Left colon (tissue), 2 donors: ENCODE data around the gene FAT4. TPM values are rescaled to one million over a fixed set of nuclear protein-coding genes. Genes with fewer than 3 reads are reported as not detected.

ENCODE experiments used
- ATAC-seq: fragments of 200-7000 bp; cut with Tn5 transposase; one replicate; pipeline ENCODE4 v1.9.1; 2020; ENCODE audit warnings: mild to moderate bottlenecking, moderate library complexity
- DNase-seq, 2 donors: peaks; one replicate each; pipeline ENCODE4 v3.0.0-alpha.2; 2020
- intact Hi-C, 2 donors: fragments of 100-400 bp; cut with DNase I in 1 of 2; cut with micrococcal nuclease in 1 of 2; formaldehyde crosslinking; loops; one replicate each; pipeline versions ENCODE4 v1.11.2 to v1.14.0; 2022; cut with DNase I, micrococcal nuclease
- total RNA-seq, 2 donors: library from RNA; stranded (reverse); fragmentation: NEBNext Ultra II Directional; extraction: Animal tissue kit (Norgen Biotek cat#: 25700); gene quantifications; one replicate each; pipeline ENCODE4 v1.2.1, GENCODE V29; 2021
- donor health status: DM: no; HTN: no; CAD: no.
- donor health status: DM: yes; HTN: yes; CAD: no.

FAT4 gene
- total RNA-seq, 2 donors from 2014 or later = 1.4 to 6.1 TPM

GRCh38 chr4:125315576-125316400, 1.0 kb downstream of the FAT4 start:
- intact Hi-C loops = loop anchor here in 1 of 2 donors (10.0 kb wide), 1 partner anchor 1289 kb away; no protein-coding TSS in a partner anchor
- DNase-seq = peak; percentile 22 to 26
- peak; percentile 45 for ATAC-seq

- DNase-seq (peak; percentile 12 to 26), ATAC-seq (no peak)
- intact Hi-C loops = loop anchor here in 1 of 2 donors (10.0 kb wide), 1 partner anchor 1288 kb away; no protein-coding TSS in a partner anchor
Measured at GRCh38 chr4:125316401-125316790, 1.6 kb downstream of the FAT4 start.

DNA sequence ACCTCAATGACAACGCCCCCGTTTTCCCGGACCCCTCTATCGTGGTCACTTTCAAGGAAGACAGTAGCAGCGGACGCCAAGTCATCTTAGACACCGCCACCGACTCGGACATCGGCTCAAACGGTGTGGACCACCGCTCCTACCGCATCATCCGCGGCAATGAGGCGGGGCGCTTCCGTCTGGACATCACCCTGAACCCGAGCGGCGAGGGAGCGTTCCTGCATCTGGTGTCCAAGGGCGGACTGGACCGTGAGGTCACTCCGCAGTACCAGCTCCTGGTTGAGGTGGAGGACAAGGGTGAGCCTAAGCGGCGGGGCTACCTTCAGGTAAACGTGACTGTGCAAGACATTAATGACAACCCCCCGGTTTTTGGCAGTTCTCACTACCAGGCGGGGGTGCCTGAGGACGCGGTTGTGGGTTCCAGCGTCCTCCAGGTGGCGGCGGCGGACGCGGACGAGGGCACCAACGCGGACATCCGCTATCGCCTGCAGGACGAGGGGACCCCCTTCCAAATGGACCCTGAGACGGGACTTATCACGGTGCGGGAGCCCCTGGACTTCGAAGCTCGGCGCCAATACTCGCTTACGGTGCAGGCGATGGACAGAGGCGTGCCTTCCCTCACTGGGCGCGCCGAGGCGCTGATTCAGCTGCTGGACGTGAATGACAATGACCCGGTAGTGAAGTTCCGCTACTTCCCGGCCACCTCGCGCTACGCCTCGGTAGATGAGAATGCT, 2.2 kb downstream of the FAT4 start:
- DNase-seq = peak; percentile 11 to 26
- no peak for ATAC-seq
- intact Hi-C loops = loop anchor here in 1 of 2 donors (10.0 kb wide), 1 partner anchor 1288 kb away; no protein-coding TSS in a partner anchor

- ATAC-seq (no peak), DNase-seq (peak; percentile 25)
- intact Hi-C loops = loop anchor here in 1 of 2 donors (10.0 kb wide), 1 partner anchor 1287 kb away; no protein-coding TSS in a partner anchor
Measured at GRCh38 chr4:125317525-125317877, 2.7 kb downstream of the FAT4 start.

DNA sequence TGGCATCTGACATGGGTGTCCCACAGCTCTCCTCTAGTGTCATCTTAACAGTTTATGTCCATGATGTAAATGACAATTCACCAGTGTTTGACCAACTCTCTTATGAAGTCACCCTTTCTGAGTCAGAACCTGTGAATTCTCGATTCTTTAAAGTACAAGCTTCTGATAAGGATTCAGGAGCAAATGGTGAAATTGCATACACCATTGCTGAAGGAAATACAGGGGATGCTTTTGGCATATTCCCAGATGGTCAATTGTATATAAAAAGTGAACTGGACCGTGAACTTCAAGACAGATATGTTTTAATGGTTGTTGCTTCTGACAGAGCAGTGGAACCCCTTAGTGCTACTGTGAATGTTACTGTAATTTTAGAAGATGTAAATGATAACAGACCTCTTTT, 4.6 kb downstream of the FAT4 start:
- intact Hi-C loops = loop anchor here in 1 of 2 donors (10.0 kb wide), 1 partner anchor 1285 kb away; no protein-coding TSS in a partner anchor
- ATAC-seq (no peak), DNase-seq (no peak)

DNA sequence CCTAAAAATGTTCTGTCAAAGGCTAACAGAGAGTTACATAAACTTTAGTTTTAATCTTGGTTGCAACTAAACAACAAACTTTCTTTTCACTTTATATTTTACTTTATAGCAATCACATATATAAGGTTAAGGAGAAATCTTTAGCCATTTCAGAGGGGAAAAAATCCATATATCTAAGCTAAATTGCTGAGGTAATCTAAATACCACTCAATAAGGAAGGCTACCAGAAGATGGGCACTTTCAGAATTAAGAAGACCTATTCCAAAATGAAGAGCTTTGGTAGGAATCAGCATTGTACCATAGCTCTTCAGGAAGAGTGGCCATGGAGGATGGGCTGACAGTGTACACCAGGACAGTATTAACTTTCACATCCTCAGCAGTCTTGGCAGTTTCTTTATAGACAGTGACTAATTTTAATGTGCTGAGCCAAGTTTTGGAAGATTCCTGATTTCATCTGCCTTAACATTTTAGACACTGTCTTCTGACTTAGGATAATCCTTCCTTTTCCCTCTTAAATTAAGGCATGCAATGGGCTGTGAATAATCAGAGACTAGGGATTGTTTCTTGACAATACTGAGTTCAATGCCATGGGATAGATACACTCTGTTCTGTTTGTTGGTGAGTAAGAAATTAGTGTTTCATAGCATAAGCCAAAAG, 7.1 kb downstream of the FAT4 start:
- ATAC-seq (no peak), DNase-seq (no peak)
- intact Hi-C loops = no loop called here

DNA sequence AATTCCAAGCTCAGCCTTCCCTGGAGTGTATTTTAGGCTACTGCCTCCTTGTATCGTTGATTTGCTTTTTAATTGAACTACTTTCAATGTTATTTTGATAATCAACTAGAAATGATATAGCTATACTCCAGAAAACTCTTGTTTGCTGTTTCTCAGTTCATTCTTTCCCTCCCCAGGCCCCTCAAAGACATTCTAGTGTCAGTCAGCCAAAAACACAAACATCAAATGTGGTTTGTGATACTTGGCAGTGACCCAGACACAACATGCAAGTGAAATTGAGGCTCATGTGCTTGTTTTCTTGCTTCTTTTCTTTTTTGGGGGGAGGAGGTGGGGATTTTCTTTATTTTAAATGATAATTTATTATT, 7.6 kb downstream of the FAT4 start:
- ATAC-seq (no peak), DNase-seq (no peak)

GRCh38 chr4:125323654-125324053, 8.9 kb downstream of the FAT4 start:
- DNase-seq = no peak
- intact Hi-C loops = no loop called here
- no peak for ATAC-seq

More for the DNA sequence above, 7.6 kb downstream of the FAT4 start:
- intact Hi-C loops = no loop called here

GRCh38 chr4:125325733-125326132, 11.0 kb downstream of the FAT4 start:
- DNase-seq (no peak), ATAC-seq (no peak)
- intact Hi-C loops = no loop called here

DNA sequence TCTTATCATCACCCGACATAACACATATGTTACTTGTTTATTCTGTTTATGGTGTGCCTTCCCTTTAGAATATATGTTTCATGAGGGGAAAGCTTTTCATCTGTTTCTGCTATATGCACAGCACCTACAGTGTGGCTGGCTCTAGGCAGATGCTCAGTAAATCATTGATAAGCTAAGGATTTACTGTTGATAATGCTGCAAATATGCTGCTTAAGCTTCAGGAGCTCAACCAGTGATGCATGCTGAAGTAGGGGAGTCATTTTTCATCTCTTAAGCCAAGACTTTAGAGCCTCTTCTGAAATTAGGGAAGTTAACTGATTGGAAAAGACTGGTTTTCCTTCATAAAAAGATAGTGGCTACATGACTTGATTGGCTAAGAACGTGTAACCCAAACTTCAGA, 16.4 kb downstream of the FAT4 start:
- no peak for ATAC-seq
- intact Hi-C loops = no loop called here

GRCh38 chr4:125334926-125335325, 20.2 kb downstream of the FAT4 start:
- ATAC-seq (no peak), DNase-seq (no peak)
- intact Hi-C loops = no loop called here

More for the DNA sequence above, 16.4 kb downstream of the FAT4 start:
- no peak for DNase-seq

DNA sequence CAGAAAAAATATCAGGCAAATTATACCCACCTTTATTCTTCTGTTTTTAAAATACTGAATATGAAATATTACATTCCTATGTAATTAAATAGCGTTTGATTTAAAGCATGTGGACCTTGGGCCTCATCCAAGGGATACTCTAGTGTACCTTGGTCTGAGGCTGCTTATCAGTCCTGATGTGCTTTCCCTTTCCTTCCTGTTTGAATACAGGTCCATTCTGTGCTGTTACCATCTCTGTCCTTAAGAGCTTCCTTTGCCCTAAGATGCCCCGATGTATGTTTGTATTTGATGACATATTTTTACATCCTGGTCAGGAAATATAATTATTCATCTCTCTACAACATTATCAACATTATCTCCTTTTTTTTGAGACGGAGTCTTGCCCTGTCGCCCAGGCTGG, 24.1 kb downstream of the FAT4 start:
- ATAC-seq = no peak
- intact Hi-C loops = no loop called here
- DNase-seq = no peak

GRCh38 chr4:125344198-125344597, 29.4 kb downstream of the FAT4 start:
- no peak for DNase-seq
- ATAC-seq = no peak
- intact Hi-C loops = no loop called here

DNA sequence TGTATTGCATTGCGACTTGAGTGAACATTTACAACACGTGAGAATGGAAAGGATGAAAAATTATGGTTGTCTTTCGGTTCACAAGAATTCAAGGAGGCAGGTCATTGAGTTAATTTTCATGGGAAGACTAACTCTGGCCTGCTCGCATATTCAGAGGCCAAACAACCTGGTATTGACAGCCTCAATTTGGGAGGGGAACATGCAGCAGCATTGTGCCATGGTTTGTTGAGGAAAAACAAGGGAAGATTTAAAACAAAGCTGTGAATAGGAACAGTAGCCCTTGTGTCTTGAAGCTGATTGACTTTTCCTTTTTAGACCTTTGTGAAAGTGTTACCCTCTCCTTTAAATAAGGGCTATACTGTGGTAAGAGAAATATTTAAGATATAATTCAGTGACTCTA, 31.9 kb downstream of the FAT4 start:
- intact Hi-C loops = no loop called here
- ATAC-seq = no peak
- DNase-seq = no peak

DNA sequence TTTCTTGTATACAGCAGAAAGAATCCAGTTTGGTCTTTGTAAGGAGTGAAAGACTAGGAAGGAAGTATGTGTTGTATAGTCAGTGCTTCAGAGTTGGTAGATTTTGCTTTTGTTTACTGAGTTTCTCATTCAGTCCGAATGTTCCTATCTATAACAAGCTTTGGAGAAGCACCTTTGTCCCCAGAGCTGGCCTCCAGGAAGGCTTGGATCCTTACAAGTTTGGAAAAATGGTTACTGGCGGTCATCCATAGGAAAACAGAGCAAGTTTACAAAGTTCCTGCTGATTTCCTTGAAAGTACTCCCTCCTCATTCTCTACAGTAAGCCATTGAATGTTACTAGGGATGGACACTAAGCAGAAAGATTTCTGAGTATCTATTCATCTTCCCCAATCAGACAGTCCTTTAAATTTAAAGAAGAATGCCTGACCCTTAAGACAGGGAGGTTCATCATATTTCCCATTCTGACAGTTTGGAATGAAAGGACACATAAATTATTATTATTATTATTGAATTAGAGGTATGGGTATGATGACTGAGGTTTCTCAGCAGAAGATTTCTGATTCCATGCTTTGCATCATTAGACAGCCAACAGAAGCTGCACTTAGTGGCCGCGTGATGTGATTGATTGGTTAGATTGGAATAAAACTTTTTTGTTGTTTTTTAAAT, 35.8 kb downstream of the FAT4 start:
- intact Hi-C loops = no loop called here
- no peak for ATAC-seq
- DNase-seq = no peak

GRCh38 chr4:125352521-125352920, 37.8 kb downstream of the FAT4 start:
- ATAC-seq = no peak
- intact Hi-C loops = no loop called here
- DNase-seq = no peak

GRCh38 chr4:125353131-125353530, 38.4 kb downstream of the FAT4 start:
- DNase-seq = no peak
- no peak for ATAC-seq
- intact Hi-C loops = no loop called here

GRCh38 chr4:125355791-125356190, 41.0 kb downstream of the FAT4 start:
- no peak for ATAC-seq

DNA sequence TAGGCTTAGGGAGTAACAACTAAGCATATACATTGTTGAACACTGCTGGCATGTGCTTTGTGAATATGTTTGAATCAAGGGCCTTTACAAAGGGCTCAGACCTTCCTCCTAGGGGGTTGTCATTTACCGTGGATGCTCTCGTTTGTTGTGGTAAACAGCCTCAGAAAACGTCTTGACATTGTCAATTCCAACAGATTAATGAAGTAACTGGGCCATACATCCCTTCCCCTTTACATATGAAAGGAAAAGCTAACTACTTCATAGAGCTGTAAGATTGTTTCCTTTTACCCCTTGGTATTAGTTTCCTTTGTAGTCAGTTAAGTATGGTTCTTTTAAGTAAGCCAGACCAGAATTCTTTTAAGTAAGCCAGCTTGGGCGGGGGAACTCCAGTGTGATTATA, 42.9 kb downstream of the FAT4 start:
- ATAC-seq (no peak), DNase-seq (no peak)
- intact Hi-C loops = no loop called here

More at GRCh38 chr4:125355791-125356190, 41.0 kb downstream of the FAT4 start:
- DNase-seq = no peak
- intact Hi-C loops = no loop called here
